Thoracic aorta (tissue), 2 donors: ENCODE data around the gene ESPL1. TPM values are rescaled to one million over a fixed set of nuclear protein-coding genes. Genes with fewer than 3 reads are reported as not detected.
A peak's percentile ranks its signal among the peaks of the same experiment; 100 is the strongest.

ENCODE experiments used
- ATAC-seq: fragments of 150-250 bp; one replicate; pipeline ENCODE4 v1.8.0; 2017; ENCODE audit warnings: low read depth; ENCODE audit not compliant: insufficient number of reproducible peaks, low FRiP score
- DNase-seq: peaks from one replicate; pipeline ENCODE4 v3.0.0-alpha.2; 2020; ENCODE audit warnings: low spot score
- H3K27ac ChIP-seq, 2 donors: fragments of 200-600 bp; sonication (generic); 1 replicate in 1 of 2; 2 replicates in 1 of 2; pipeline ENCODE4 v1.5.1; 2016; ENCODE audit warnings: mild to moderate bottlenecking in 2 of 2, moderate library complexity in 2 of 2
- H3K27me3 ChIP-seq: fragments of 200-600 bp; sonication (generic); replicated peaks from 2 replicates; pipeline ENCODE4 v1.6.0; 2016; ENCODE audit warnings: mild to moderate bottlenecking; ENCODE audit not compliant: insufficient read depth
- H3K36me3 ChIP-seq: fragments of 200-600 bp; sonication (generic); one replicate; pipeline ENCODE4 v1.5.1; 2016
- H3K4me1 ChIP-seq, 2 donors: fragments of 200-600 bp; sonication (generic); 1 replicate in 1 of 2; 2 replicates in 1 of 2; pipeline versions ENCODE4 v1.5.1 to v1.6.0; 2016; ENCODE audit warnings: low read depth in 2 of 2, mild to moderate bottlenecking in 1 of 2; ENCODE audit not compliant: control insufficient read depth in 1 of 2
- H3K4me3 ChIP-seq: fragments of 200-600 bp; sonication (generic); 2 replicates; pipeline ENCODE4 v1.5.1; 2016; ENCODE audit warnings: mild to moderate bottlenecking
- H3K9me3 ChIP-seq: fragments of 200-600 bp; sonication (generic); 2 replicates; pipeline ENCODE4 v1.5.1; 2016
- total RNA-seq, 2 donors: library from RNA; depleted of rRNA; stranded (reverse); fragments of >200 nt; gene quantifications; one replicate each; pipeline versions ENCODE4 v1.1.0 to v1.2.3, GENCODE V29; 2016
- TF ChIP-seq, protein P1 (sequence below): fragments of 200-600 bp; sonication (generic); IDR thresholded peaks from one replicate; pipeline ENCODE4 v1.5.1; 2019; ENCODE audit warnings: antibody characterized with exemption

ESPL1 gene
- total RNA-seq, 2 donors from 2014 or later = 0.78 to 0.95 TPM

DNA sequence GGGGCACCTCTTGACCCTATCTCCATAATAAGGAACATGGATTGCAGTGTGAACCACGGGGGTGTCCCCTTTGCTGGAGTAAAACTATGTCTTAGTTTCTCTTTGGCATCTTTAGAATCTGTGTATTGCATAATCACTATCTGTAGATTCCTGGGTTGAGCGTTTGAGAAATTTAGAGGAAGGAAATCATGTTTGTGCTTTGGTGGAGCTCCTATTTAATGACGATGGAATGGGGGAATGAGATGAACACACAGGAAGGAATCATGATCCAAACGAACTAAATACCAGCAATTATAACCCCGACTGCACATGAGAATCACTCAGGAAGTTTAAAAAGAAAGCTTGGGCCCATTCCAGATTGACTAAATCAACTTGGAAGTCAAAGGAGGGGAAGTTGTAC lies 30.1 kb downstream of the ESPL1 start:
- no peaks in the 10 kb centered on the region for H3K27me3 ChIP-seq
- ATAC-seq (no peak), DNase-seq (no peak)
- H3K4me1 ChIP-seq = peaks cover 28 to 74% of the 10 kb centered on the region in 2 donors
- H3K9me3 ChIP-seq = no peaks in the 10 kb centered on the region
- H3K4me3 ChIP-seq = no peak overlapping the region
- no peaks in the 10 kb centered on the region for H3K36me3 ChIP-seq
- peak overlapping the region; percentile 52 to 54 for H3K27ac ChIP-seq
- TF ChIP-seq, protein P1, sequence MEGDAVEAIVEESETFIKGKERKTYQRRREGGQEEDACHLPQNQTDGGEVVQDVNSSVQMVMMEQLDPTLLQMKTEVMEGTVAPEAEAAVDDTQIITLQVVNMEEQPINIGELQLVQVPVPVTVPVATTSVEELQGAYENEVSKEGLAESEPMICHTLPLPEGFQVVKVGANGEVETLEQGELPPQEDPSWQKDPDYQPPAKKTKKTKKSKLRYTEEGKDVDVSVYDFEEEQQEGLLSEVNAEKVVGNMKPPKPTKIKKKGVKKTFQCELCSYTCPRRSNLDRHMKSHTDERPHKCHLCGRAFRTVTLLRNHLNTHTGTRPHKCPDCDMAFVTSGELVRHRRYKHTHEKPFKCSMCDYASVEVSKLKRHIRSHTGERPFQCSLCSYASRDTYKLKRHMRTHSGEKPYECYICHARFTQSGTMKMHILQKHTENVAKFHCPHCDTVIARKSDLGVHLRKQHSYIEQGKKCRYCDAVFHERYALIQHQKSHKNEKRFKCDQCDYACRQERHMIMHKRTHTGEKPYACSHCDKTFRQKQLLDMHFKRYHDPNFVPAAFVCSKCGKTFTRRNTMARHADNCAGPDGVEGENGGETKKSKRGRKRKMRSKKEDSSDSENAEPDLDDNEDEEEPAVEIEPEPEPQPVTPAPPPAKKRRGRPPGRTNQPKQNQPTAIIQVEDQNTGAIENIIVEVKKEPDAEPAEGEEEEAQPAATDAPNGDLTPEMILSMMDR = no peak

DNA sequence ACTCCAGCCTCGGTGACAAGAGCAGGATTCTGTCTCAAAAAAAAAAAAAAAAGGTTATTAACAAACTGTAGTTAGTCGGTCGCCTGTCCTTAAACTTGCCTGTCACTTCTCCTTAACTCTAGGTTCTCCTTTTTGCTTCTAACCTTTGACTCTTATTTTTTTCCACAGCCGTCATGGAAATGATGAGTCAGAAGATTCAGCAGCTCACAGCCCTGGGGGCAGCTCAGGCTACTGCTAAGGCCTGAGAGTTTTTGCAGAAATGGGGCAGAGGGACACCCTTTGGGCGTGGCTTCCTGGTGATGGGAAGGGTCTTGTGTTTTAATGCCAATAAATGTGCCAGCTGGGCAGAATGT lies 31.0 kb downstream of the ESPL1 start:
- no peak for ATAC-seq
- Histone ChIP-seq H3K36me3 (no peaks in the 10 kb centered on the region), H3K4me1 (peaks cover 28 to 77% of the 10 kb centered on the region in 2 donors), H3K9me3 (no peaks in the 10 kb centered on the region), H3K27ac (peak overlapping the region; percentile 52 to 54), H3K4me3 (peak overlapping the region; percentile 79), H3K27me3 (no peaks in the 10 kb centered on the region)
- TF ChIP-seq, protein P1 = no peak
- DNase-seq = no peak

DNA sequence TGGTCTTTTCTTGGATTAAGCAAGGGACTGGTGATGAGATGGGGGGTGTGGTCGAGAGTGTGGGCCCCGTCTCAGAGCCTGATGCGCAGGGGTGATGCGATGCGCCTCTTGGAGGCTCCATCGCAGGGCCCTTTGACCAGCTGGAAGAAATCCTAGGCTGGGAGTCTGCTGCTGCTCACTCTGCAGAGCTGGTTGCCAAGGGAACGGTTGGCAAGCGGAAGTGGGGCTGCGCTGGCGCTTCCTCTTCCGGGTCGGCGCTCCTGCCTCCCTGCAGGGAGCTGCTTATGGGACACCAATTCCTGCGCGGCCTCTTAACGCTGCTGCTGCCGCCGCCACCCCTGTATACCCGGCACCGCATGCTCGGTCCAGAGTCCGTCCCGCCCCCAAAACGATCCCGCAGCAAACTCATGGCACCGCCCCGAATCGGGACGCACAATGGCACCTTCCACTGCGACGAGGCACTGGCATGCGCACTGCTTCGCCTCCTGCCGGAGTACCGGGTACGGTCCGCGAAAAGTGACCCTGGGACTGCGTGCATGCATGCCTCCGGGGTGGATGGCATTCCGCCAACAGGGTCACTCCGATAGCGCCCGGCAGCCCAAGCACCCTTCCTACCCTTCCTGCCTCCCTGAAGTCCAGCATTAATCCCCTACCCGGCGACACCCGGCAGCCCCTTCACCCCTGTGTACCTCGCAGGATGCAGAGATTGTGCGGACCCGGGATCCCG lies 31.5 kb downstream of the ESPL1 start, which contains the start of gene MYG1:
TSS of gene MYG1 (plus strand) at position 242 of the 727 bp plus-strand sequence. CDS start at position 285, 43 bp downstream.
- DNase-seq (peak; percentile 58), ATAC-seq (peak; percentile 26)
- peak within 1 kb of the TSS; percentile 79 for H3K4me3 ChIP-seq
- no peaks in the 10 kb centered on the region for H3K9me3 ChIP-seq
- H3K27me3 ChIP-seq = no peaks in the 10 kb centered on the region
- peaks cover 27 to 72% of the 10 kb centered on the region in 2 donors for H3K4me1 ChIP-seq
- TF ChIP-seq, protein P1 = peak; percentile 18
- no peaks in the 10 kb centered on the region for H3K36me3 ChIP-seq
- peak within 1 kb of the TSS; percentile 52 to 61 for H3K27ac ChIP-seq

DNA sequence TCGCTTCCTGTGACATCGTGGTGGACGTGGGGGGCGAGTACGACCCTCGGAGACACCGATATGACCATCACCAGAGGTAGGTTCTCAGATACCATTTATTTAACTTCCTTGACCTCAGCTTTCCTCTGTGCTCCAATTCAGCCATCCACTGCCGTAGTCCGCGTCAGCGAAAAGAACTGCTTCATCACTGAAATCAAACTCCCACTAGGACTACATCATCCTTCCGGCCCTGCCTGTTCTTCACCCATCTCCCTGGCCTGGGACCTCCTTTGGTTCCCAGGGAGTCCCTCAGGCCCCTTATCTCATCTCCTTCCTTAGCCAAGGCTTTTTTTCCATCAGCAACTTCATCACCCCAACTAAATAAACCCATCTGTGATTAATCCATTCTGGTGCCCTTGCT lies 32.1 kb downstream of the ESPL1 start:
- Histone ChIP-seq H3K36me3 (peaks cover 2% of the 10 kb centered on the region), H3K9me3 (no peaks in the 10 kb centered on the region), H3K4me3 (peak overlapping the region; percentile 79), H3K4me1 (peaks cover 25 to 66% of the 10 kb centered on the region in 2 donors), H3K27me3 (no peaks in the 10 kb centered on the region), H3K27ac (peak overlapping the region; percentile 52 to 61)
- ATAC-seq = no peak
- no peak for DNase-seq
- TF ChIP-seq, protein P1 = no peak

DNA sequence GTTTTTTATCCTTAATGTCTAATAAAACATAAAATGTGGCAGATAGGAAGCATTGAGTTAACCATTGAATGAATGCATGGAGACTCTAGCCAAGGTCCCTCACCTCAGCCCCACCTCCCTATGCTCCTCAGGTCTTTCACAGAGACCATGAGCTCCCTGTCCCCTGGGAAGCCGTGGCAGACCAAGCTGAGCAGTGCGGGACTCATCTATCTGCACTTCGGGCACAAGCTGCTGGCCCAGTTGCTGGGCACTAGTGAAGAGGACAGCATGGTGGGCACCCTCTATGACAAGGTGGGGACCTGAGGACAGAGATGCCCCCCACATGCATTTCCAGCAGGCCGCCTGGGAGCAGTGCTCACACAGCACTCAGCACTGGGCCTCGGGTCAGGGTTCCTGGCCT lies 34.8 kb downstream of the ESPL1 start:
- Histone ChIP-seq H3K36me3 (peaks cover 30% of the 10 kb centered on the region), H3K4me1 (peaks cover 15 to 46% of the 10 kb centered on the region in 2 donors)

More for the DNA sequence above, 34.8 kb downstream of the ESPL1 start:
- Histone ChIP-seq H3K4me3 (no peak overlapping the region), H3K9me3 (no peaks in the 10 kb centered on the region), H3K27ac (no peak overlapping the region), H3K27me3 (no peaks in the 10 kb centered on the region)
- ATAC-seq (no peak), DNase-seq (no peak)
- TF ChIP-seq, protein P1 = no peak
